Measurements from ENCODE around the gene CHRM5.

- TF ChIP-seq CTCF (conservative IDR thresholded peaks at IDR 0.05) (no peak), EZH2 (IDR thresholded peaks at IDR 0.05; ENCODE audit: low read depth) (no peak)
These were observed 33.9 kb upstream of the CHRM5 start for GRCh38 chr15:33934396-33934795.

Data from PC-9 (cell line).